Karpas-422 (cell line): ENCODE data around the gene CENPN. TPM values are rescaled to one million over a fixed set of nuclear protein-coding genes. Genes with fewer than 3 reads are reported as not detected.
A peak's percentile ranks its signal among the peaks of the same experiment; 100 is the strongest.

Experiments used
- DNase-seq: peaks from one replicate; pipeline ENCODE4 v3.0.0-alpha.2; 2015
- H2AFZ ChIP-seq: fragments of 200-600 bp; sonication (generic); 2 replicates; pipeline ENCODE4 v1.6.1; 2014; ENCODE audit warnings: antibody characterized with exemption, low read length, mixed read lengths
- H3K27ac ChIP-seq: fragments of 200-600 bp; sonication (generic); 2 replicates; pipeline ENCODE4 v1.5.1; 2014; ENCODE audit warnings: mild to moderate bottlenecking, low read length, moderate library complexity
- H3K27me3 ChIP-seq: fragments of 200-600 bp; sonication (generic); 2 replicates; pipeline ENCODE4 v1.6.1; 2014; ENCODE audit warnings: low read length, mixed read lengths
- H3K36me3 ChIP-seq: fragments of 200-600 bp; sonication (generic); 2 replicates; pipeline ENCODE4 v1.6.1; 2014; ENCODE audit warnings: low read length, mixed read lengths; ENCODE audit not compliant: insufficient read depth
- H3K4me1 ChIP-seq: fragments of 200-600 bp; sonication (generic); 2 replicates; pipeline ENCODE4 v1.6.1; 2014; ENCODE audit warnings: mild to moderate bottlenecking, low read length, mixed read lengths
- H3K4me2 ChIP-seq: fragments of 200-600 bp; sonication (generic); 2 replicates; pipeline ENCODE4 v1.6.1; 2014; ENCODE audit warnings: low read length, low read depth, mild to moderate bottlenecking; ENCODE audit not compliant: poor library complexity, severe bottlenecking
- H3K4me3 ChIP-seq: fragments of 200-600 bp; sonication (generic); 2 replicates; pipeline ENCODE4 v1.5.1; 2014; ENCODE audit warnings: mild to moderate bottlenecking, antibody characterized with exemption, low read length, mixed read lengths
- H3K79me2 ChIP-seq: fragments of 200-600 bp; sonication (generic); 2 replicates; pipeline ENCODE4 v1.6.1; 2014; ENCODE audit warnings: mild to moderate bottlenecking, low read length, mixed read lengths
- H3K9ac ChIP-seq: fragments of 200-600 bp; sonication (generic); 2 replicates; pipeline ENCODE4 v1.6.0; 2014; ENCODE audit warnings: low read length
- H3K9me2 ChIP-seq: fragments of 200-600 bp; sonication (generic), shearing (Covaris generic); replicated peaks from 2 replicates; pipeline ENCODE4 v1.6.0; 2014; ENCODE audit warnings: mild to moderate bottlenecking, low read length, moderate library complexity; ENCODE audit not compliant: insufficient read depth
- H3K9me3 ChIP-seq: fragments of 300-700, 200-600 bp; sonication (generic); 2 replicates; pipeline ENCODE4 v1.6.1; 2014; ENCODE audit warnings: low read length, mixed read lengths
- H4K20me1 ChIP-seq: fragments of 200-600 bp; sonication (generic); 2 replicates; pipeline ENCODE4 v1.6.1; 2014; ENCODE audit warnings: mild to moderate bottlenecking, antibody characterized with exemption, low read length, low read depth; ENCODE audit not compliant: insufficient read depth
- total RNA-seq: library from RNA; depleted of rRNA; stranded (reverse); fragments of >200 nt; shearing (Covaris generic); gene quantifications from 2 replicates; pipeline ENCODE4 v1.2.3, GENCODE V29; 2014; ENCODE audit warnings: low replicate concordance

Gene CENPN
- total RNA-seq, 1 experiment from 2014 or later: 24.4 TPM

DNA sequence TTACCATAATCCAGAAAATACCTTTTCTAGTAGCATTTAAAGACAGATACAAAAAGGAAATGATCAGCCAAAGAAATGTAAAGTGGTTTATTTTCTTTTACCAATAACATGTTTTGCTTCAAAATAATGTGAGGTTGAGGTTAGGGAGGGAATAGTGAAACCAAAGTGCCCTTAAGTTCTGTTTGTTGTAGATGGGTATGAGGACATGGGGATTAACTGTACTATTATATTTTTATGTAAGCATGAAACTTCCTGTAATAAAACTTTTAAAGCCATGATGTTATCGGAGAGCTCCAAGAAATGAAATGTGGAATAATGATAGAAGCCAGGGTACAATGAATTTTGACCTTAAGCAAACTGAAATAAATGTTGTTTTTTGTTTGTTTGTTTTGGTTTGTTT is 60.2 kb downstream of the CENPN start:
- Histone ChIP-seq H3K27me3 (no peaks in the 10 kb centered on the region), H3K79me2 (no peaks in the 10 kb centered on the region), H3K9me2 (no peaks in the 10 kb centered on the region), H3K4me2 (no peak overlapping the region), H3K9me3 (no peaks in the 10 kb centered on the region), H3K27ac (no peak overlapping the region), H4K20me1 (no peaks in the 10 kb centered on the region), H3K36me3 (no peaks in the 10 kb centered on the region), H2AFZ (no peak overlapping the region), H3K4me1 (no peaks in the 10 kb centered on the region), H3K4me3 (no peak overlapping the region), H3K9ac (no peak overlapping the region)
- no peak for DNase-seq

DNA sequence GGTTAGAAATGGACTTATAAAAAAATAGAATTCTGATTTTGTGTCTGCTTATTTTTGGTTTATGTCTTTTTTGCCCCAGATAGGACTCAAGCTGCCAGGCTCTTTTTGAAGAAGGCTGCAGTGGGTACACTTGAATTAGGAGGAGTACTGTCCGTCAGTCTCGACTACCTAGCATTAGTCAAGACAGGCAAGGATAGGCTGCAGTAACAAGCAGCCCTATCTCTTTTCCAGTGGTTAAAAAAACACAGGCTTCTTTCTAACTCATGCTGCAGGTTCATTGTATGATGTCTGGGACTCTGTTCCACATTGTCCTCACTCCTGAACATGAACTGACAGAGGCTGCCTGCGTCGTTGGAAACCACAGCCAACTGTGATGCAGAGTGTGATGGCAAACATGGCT is 62.0 kb downstream of the CENPN start:
- H3K79me2 ChIP-seq: no peaks in the 10 kb centered on the region
- no peaks in the 10 kb centered on the region for H3K36me3 ChIP-seq
- H3K4me3 ChIP-seq: no peak overlapping the region
- peaks cover 8% of the 10 kb centered on the region for H3K4me1 ChIP-seq
- H3K9ac ChIP-seq: no peak overlapping the region
- H3K27me3 ChIP-seq: no peaks in the 10 kb centered on the region
- no peaks in the 10 kb centered on the region for H3K9me3 ChIP-seq
- no peak overlapping the region for H3K4me2 ChIP-seq
- no peak overlapping the region for H3K27ac ChIP-seq
- H4K20me1 ChIP-seq: no peaks in the 10 kb centered on the region
- no peak overlapping the region for H2AFZ ChIP-seq
- no peaks in the 10 kb centered on the region for H3K9me2 ChIP-seq
- no peak for DNase-seq

DNA sequence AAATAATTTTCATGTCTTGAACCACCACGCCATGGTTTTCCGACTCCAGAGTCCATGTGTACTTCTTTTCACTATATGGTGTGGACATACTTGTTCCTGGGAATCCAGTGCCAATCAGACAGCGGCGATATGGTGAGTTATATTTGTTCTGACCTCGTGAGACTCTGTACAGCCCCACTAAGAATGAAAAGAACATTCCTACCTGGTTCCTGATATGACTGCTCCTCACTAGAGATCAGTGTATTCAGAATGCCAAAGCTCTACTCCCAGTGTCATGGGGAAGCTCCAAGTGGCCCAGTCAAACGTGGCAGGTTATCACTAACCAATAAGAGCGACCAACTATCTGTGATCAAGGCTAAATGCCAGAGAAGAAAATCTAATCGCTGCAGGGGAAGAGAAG is 64.0 kb downstream of the CENPN start:
- Histone ChIP-seq H3K4me3 (no peak overlapping the region), H3K4me2 (no peak overlapping the region), H3K9me3 (no peaks in the 10 kb centered on the region), H3K79me2 (no peaks in the 10 kb centered on the region), H3K9me2 (no peaks in the 10 kb centered on the region), H3K4me1 (peaks cover 18% of the 10 kb centered on the region), H2AFZ (no peak overlapping the region), H3K27ac (no peak overlapping the region), H3K36me3 (no peaks in the 10 kb centered on the region), H3K9ac (no peak overlapping the region), H3K27me3 (no peaks in the 10 kb centered on the region), H4K20me1 (no peaks in the 10 kb centered on the region)
- DNase-seq: no peak

DNA sequence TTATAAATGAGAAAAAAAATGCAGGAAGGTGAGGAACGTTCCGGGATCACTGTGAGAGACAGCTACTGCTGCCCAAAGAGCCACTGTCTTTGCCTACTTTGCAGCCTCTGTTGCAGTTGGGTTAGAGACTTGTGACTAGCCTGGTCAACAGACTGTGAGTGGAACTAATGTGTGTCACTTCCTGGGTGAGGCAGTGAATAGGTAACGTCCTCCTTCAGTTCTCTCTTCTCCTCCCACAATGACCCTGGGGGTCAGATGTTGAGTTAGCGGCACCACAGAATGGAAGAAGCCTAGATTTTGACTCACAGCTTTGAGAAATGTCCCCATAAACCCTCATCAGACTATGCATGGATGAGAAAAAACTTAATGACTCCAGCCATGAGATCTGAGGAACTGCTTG is 64.8 kb downstream of the CENPN start:
- Histone ChIP-seq H3K9me3 (no peaks in the 10 kb centered on the region), H2AFZ (no peak overlapping the region), H3K4me3 (no peak overlapping the region), H3K9me2 (no peaks in the 10 kb centered on the region), H3K27ac (no peak overlapping the region), H3K36me3 (no peaks in the 10 kb centered on the region), H3K79me2 (no peaks in the 10 kb centered on the region), H3K4me2 (no peak overlapping the region), H3K9ac (no peak overlapping the region), H3K27me3 (no peaks in the 10 kb centered on the region), H3K4me1 (peaks cover 18% of the 10 kb centered on the region), H4K20me1 (no peaks in the 10 kb centered on the region)
- no peak for DNase-seq

DNA sequence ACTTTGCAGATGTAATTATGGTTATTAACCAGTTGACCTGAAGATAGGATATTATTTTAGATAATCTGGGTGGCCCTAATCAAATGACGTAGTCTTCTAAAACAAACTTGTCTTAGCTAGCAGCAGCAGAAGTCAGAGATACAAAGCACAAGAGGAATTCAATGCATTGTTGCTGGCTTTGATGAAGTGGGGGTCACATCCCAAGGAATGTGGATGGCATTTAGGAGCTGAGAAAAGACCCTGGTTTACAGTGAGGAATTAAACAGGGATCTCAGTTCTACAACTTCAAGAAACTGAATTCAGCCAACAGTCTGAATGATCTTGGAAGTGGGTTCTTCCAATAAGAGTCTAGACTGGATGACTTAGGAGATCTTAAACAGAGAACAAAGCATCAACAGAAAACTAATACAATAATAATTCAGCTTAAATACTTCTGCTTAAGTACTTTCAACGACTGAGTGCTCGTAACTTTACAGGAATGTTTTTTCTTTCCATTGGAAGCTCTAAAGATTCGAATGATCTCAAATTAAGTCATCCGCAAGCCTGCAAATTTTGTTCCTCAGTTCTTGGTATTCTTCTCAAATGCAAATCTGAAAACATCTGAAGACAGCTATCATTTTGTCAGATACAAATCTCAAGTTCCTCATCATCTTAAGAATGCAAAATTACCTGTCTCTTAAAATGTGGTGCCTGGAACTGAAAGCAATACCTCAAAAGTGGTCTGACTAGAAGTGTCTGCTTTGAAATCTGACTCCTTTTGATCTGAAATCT is 66.7 kb downstream of the CENPN start:
- Histone ChIP-seq H3K27me3 (no peaks in the 10 kb centered on the region), H3K79me2 (no peaks in the 10 kb centered on the region), H3K9me2 (no peaks in the 10 kb centered on the region), H3K9ac (no peak overlapping the region), H3K4me1 (peaks cover 28% of the 10 kb centered on the region), H3K4me2 (peak overlapping the region; percentile 22), H3K9me3 (no peaks in the 10 kb centered on the region), H3K36me3 (no peaks in the 10 kb centered on the region), H3K4me3 (no peak overlapping the region), H2AFZ (no peak overlapping the region), H3K27ac (0 out of 2 replicates have a peak overlapping the region, but pooled peaks have one; percentile 37), H4K20me1 (no peaks in the 10 kb centered on the region)
- DNase-seq: peak; percentile 60

DNA sequence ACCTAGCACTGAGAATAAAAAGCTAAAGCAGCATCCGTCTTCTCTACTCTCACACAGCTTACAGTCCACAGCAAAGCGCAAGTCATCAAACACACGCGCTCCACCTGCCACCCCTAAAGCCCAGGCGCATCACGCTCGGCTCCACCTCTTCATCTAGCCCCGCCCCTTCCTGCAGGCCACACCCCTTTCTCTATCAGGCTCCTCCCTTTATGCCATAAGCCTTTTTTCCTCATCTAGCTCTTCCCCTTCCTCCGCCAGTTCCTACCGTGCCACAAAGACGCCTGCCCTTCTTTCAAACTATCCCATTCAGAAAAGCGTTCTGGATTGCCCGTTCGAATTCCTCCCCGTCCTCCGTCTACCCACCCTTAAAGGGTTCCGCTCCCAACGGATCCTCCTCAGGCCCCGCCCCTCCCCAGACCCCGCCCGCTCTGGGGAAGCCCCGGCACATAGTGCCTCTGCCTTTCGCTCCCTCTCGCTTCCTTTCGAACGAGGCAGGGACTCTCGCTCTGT is 69.6 kb downstream of the CENPN start:
- DNase-seq: peak; percentile 89
- peaks cover 28% of the 10 kb centered on the region for H3K4me1 ChIP-seq
- peak overlapping the region; percentile 96 for H3K4me2 ChIP-seq

DNA sequence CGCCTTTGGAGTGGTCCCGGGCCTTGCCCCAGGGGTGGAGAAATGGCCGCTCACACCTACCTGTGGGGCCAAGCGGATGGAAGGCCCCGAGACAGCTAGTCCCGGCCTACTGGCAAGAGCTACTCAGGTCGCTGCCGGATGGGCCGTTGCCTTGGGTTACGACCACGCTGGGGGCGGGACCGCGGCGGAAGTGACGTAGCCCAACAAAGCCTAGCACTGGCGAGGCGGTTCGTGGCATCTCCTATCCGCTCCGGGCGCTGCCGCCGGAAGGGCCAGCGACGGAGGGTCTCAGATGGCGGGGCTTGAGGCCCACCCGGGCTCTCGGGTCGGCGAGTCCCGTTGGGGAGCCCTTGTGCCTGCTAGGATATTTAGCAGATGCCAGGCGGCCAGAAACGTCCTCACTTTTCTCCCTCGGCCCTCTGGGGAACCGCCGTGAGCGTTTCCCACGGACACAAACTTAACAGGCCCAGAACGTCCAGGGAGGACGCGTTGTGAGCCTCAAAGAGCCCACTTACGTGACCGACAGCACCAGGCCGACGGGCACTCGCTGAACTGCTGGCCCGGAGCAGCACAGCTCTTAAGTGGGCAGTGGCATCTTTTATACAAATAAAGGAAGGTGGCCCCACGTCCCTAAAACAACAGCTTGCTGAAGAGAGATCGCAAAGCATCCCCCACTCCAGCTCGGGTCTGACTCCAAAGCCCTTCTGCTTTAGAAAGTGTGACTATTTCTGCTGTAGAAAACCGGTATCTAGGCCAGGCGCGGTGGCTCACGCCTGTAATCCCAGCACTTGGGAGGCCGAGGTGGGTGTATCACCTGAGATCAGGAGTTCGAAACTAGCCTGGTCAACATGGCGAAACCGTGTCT is 70.3 kb downstream of the CENPN start, which contains the start of gene C16orf46:
Gene C16orf46 (minus strand): TSS at position 163 of the 865 bp plus-strand sequence. CDS start 13,283 bp downstream, outside the sequence.
- Histone ChIP-seq H3K4me3 (peak within 1 kb of the TSS; percentile 88), H3K9me2 (no peaks in the 10 kb centered on the region), H3K27ac (peak within 1 kb of the TSS; percentile 67), H3K36me3 (no peaks in the 10 kb centered on the region), H3K9ac (peak within 1 kb of the TSS; percentile 86), H3K9me3 (no peaks in the 10 kb centered on the region), H2AFZ (peak within 1 kb of the TSS; percentile 86; the same call in 1 of the 2 replicates), H3K4me1 (peaks cover 28% of the 10 kb centered on the region), H3K79me2 (no peaks in the 10 kb centered on the region), H3K27me3 (no peaks in the 10 kb centered on the region), H4K20me1 (no peaks in the 10 kb centered on the region), H3K4me2 (peak within 1 kb of the TSS; percentile 96)
- peak; percentile 98 for DNase-seq

More for the DNA sequence above, 69.6 kb downstream of the CENPN start:
- Histone ChIP-seq H3K9ac (peak overlapping the region; percentile 86), H3K9me2 (no peaks in the 10 kb centered on the region), H3K79me2 (no peaks in the 10 kb centered on the region), H3K9me3 (no peaks in the 10 kb centered on the region), H3K27me3 (no peaks in the 10 kb centered on the region), H3K4me3 (peak overlapping the region; percentile 88), H3K36me3 (no peaks in the 10 kb centered on the region), H3K27ac (no peak overlapping the region), H4K20me1 (no peaks in the 10 kb centered on the region), H2AFZ (peak overlapping the region; percentile 66; the same call in 1 of the 2 replicates)

DNA sequence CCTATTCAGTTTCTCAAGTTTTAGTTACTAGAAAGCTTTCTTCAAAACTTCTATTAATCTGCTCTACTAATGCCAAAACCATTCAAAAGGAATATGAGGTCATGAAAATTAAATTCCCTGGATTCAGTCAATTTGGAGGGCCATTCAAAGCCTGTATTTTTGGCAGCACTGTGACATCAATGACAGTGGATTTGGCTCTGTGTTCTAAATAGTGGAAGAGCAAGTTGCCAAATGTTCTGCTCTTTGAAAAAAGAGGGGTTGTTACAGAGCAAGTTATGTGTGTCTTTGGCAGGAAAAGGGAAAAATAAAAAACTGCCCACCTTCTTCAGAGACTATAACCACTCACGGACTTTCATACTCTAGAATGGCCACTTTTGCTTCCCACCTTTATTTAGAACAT is 73.2 kb downstream of the CENPN start:
- Histone ChIP-seq H3K9ac (no peak overlapping the region), H2AFZ (no peak overlapping the region), H3K4me2 (no peak overlapping the region), H3K27me3 (no peaks in the 10 kb centered on the region), H3K27ac (no peak overlapping the region), H3K79me2 (peaks cover 6% of the 10 kb centered on the region), H3K4me1 (peaks cover 10% of the 10 kb centered on the region), H3K4me3 (no peak overlapping the region), H3K9me2 (no peaks in the 10 kb centered on the region), H3K36me3 (peaks cover 9% of the 10 kb centered on the region; the same call in 1 of the 2 replicates), H4K20me1 (no peaks in the 10 kb centered on the region), H3K9me3 (no peaks in the 10 kb centered on the region)
- no peak for DNase-seq
